HepG2 (cell line): ENCODE results near the gene LRRC32. TPM values are rescaled to one million over a fixed set of nuclear protein-coding genes. Genes with fewer than 3 reads are reported as not detected.

Source experiments
- ATAC-seq: fragments of 200-7000 bp; cut with Tn5 transposase; 3 replicates; pipeline ENCODE4 v1.9.1; 2020; ENCODE audit warnings: mild to moderate bottlenecking, moderate library complexity
- BruUV-seq: library from RNA; stranded (reverse); fragments of 400-500 nt; replicated peaks from 2 replicates; lab custom pipeline; 2021; lab: Mats Ljungman, UMichigan
- CTCF ChIA-PET: fragments of 300-600 bp; formaldehyde crosslinking; extraction: SDS; loops from one replicate; lab custom pipeline; 2021; ENCODE audit warnings: low total read pairs, inconsistent platforms, low intra/inter-chr PET ratio; lab: Yijun Ruan, JAX
- POLR2A ChIA-PET: fragments of 350-600 bp; sonication (Branson Sonifier 250); formaldehyde crosslinking; loops from one replicate; lab custom pipeline; 2020; ENCODE audit warnings: antibody characterized with exemption, inconsistent platforms; lab: Yijun Ruan, JAX
- DNase-seq: peaks from one replicate; pipeline ENCODE4 v3.0.0-alpha.2; 2015; ENCODE audit warnings: low spot score
- FAIRE-seq: peaks from 3 replicates; lab custom pipeline; 2011; peaks lifted over from hg19 to GRCh38; lab: Jason Lieb, UNC
- H2AFZ ChIP-seq: one replicate; pipeline ENCODE4 v1.6.1; 2011; ENCODE audit warnings: low read length, inconsistent platforms
- H3K27ac ChIP-seq: fragments of 300-600 bp; 3 replicates; pipeline ENCODE4 v1.8.0; 2011; ENCODE audit warnings: mixed run types, mild to moderate bottlenecking, mixed read lengths, low read length, inconsistent platforms; ENCODE audit not compliant: insufficient read depth; ENCODE audit errors: extremely low read length
- H3K27me3 ChIP-seq, 2 experiments: fragments of 200-600 bp in 1 of 2; 2 replicates in 1 of 2; 3 replicates in 1 of 2; pipeline versions ENCODE4 v1.6.0 to v1.8.0; 2011; ENCODE audit warnings: low read length in 2 of 2, mild to moderate bottlenecking in 2 of 2, moderate library complexity in 2 of 2, inconsistent platforms in 1 of 2; ENCODE audit not compliant: insufficient read depth in 2 of 2, control insufficient read depth in 1 of 2
- H3K36me3 ChIP-seq, 2 experiments: fragments of 200-600 bp in 1 of 2; replicated peaks in 1 of 2; 2 replicates in 1 of 2; 3 replicates in 1 of 2; pipeline versions ENCODE4 v1.5.1 to v1.8.0; 2011; ENCODE audit warnings: low read length in 2 of 2, inconsistent platforms in 1 of 2; ENCODE audit not compliant: insufficient read depth in 2 of 2, control insufficient read depth in 1 of 2
- H3K4me1 ChIP-seq: 2 replicates; pipeline ENCODE4 v1.5.1; 2012; ENCODE audit warnings: low read length, inconsistent platforms; ENCODE audit not compliant: insufficient read depth
- H3K4me2 ChIP-seq: 2 replicates; pipeline ENCODE4 v1.6.0; 2011; ENCODE audit warnings: low read depth, low read length, inconsistent platforms
- H3K4me3 ChIP-seq, 3 experiments: fragments of 200-600 bp in 1 of 3; sonication (generic), shearing (Covaris generic) in 1 of 3; replicated peaks in 1 of 3; 2 replicates each; pipeline ENCODE4 v1.5.1; 2011 to 2016; ENCODE audit warnings: low read length in 3 of 3, inconsistent platforms in 2 of 3, low read depth in 2 of 3, mild to moderate bottlenecking in 2 of 3, control low read depth in 1 of 3, mixed read lengths in 1 of 3; ENCODE audit not compliant: insufficient read depth in 1 of 3
- H3K79me2 ChIP-seq: one replicate; pipeline ENCODE4 v1.6.1; 2011; ENCODE audit warnings: low read length, inconsistent platforms; ENCODE audit not compliant: insufficient read depth
- H3K9ac ChIP-seq: 2 replicates; pipeline ENCODE4 v1.6.0; 2011; ENCODE audit warnings: mild to moderate bottlenecking, low read depth, low read length, inconsistent platforms; ENCODE audit not compliant: insufficient read depth
- H3K9me3 ChIP-seq: 2 replicates; pipeline ENCODE4 v1.5.1; 2012; ENCODE audit warnings: mild to moderate bottlenecking, low read length
- H4K20me1 ChIP-seq: 2 replicates; pipeline ENCODE4 v1.6.0; 2011; ENCODE audit warnings: inconsistent platforms, mild to moderate bottlenecking, low read length, moderate library complexity; ENCODE audit not compliant: insufficient read depth
- ARID5B ChIP-seq: IDR thresholded peaks from 2 replicates; pipeline ENCODE4 v1.4.0; 2020; ENCODE audit warnings: mild to moderate bottlenecking, missing genetic modification reagents
- THAP11 ChIP-seq: IDR thresholded peaks from 2 replicates; pipeline ENCODE4 v1.6.1; 2016; ENCODE audit warnings: missing biosample characterization, missing genetic modification reagents
- ZFP37 ChIP-seq: sonication (generic); formaldehyde crosslinking; IDR thresholded peaks from 2 replicates; pipeline ENCODE4 v1.4.0; 2020; ENCODE audit warnings: missing genetic modification reagents, borderline replicate concordance
- ZNF343 ChIP-seq: sonication (generic); formaldehyde crosslinking; IDR thresholded peaks from 2 replicates; pipeline ENCODE4 v1.4.0; 2020; ENCODE audit warnings: mild to moderate bottlenecking, missing genetic modification reagents
- WGBS: methylation state at CpG from one replicate; pipeline ENCODE4 v1.1.6; 2017; ENCODE audit warnings: low lambda C conversion rate; 5-methylcytosine and 5-hydroxymethylcytosine counted together
- in situ Hi-C: cut with HindIII; loops from 2 replicates; pipeline ENCODE4 v1.10.0; 2017; ENCODE audit warnings: low pct_unique_long_range_greater_than_20kb; ENCODE audit not compliant: extremely low pct_ligation_motif_present
- intact Hi-C: fragments of 100-400 bp; cut with micrococcal nuclease; formaldehyde crosslinking; loops from one replicate; pipeline ENCODE4 v1.10.0; 2022; ENCODE audit not compliant: unreplicated experiment
- polyA plus RNA-seq, 8 experiments: library from polyadenylated mRNA; depleted of rRNA in 3 of 8; stranded (reverse) in 7 of 8; unstranded in 1 of 8; fragments of >200 nt; fragmentation: Illumina TruSeq in 4 of 8; extraction: Trizol in 4 of 8; gene quantifications; 2 replicates each; pipeline versions ENCODE4 v1.2.1 to v1.2.3, GENCODE V29; 2011 to 2016; ENCODE audit warnings: low read depth in 4 of 8, missing spikeins in 1 of 8, mixed read lengths in 1 of 8; ENCODE audit not compliant: insufficient read depth in 1 of 8
- total RNA-seq, 5 experiments: library from RNA; depleted of rRNA; stranded (reverse); fragments of >200 nt; fragmentation: Illumina TruSeq; extraction: Trizol; gene quantifications; 2 replicates each; pipeline ENCODE4 v1.2.3, GENCODE V29; 2016; ENCODE audit warnings: low read depth in 1 of 5

The LRRC32 gene
- total and polyA plus RNA-seq, 2 of the 13 experiments (the other 11 are each of a cell fraction or from before 2014, with no cell fraction given), result 0.07 TPM; not detected in 1

- Histone ChIP-seq H4K20me1 (no peaks in the 10 kb centered on the region), H3K79me2 (no peaks in the 10 kb centered on the region), H3K4me2 (no peak overlapping the region), H3K27me3 (peaks cover 6 to 50% of the 10 kb centered on the region in 2 experiments), H3K9ac (no peak overlapping the region), H3K4me3 (no peak overlapping the region), H3K4me1 (no peaks in the 10 kb centered on the region), H3K9me3 (no peaks in the 10 kb centered on the region), H3K36me3 (no peaks in the 10 kb centered on the region), H2AFZ (no peak overlapping the region), H3K27ac (no peak overlapping the region)
- BruUV-seq, result no TSS peak
- in situ Hi-C loops (no loop called here), intact Hi-C loops (no loop called here)
- 33% methylated on average over 3 of the region's 6 CpGs for WGBS
- no peak for ATAC-seq
- DNase-seq, result no peak
- ChIA-PET CTCF (no interaction called here), POLR2A (no interaction called here)
- FAIRE-seq, result no peak
- no peak for TF ChIP-seq ARID5B (CRISPR knock-in tag)
- TF ChIP-seq THAP11, result no peak
- TF ChIP-seq ZFP37 (CRISPR knock-in tag), result no peak
- TF ChIP-seq ZNF343 (CRISPR knock-in tag), result no peak
Observed at GRCh38 chr11:76636826-76637460, 33.6 kb downstream of the LRRC32 start.
